Mammary epithelial cell (primary cell): Measurements from ENCODE around the gene CAPN8.

Experiments
- CTCF ChIP-seq, 2 donors: IDR thresholded peaks in 1 of 2; conservative IDR thresholded peaks in 1 of 2; 2 replicates each; pipeline ENCODE4 v1.5.1; 2011 to 2012; ENCODE audit warnings: inconsistent platforms in 2 of 2, low read length in 2 of 2, mild to moderate bottlenecking in 2 of 2, control low read depth in 1 of 2, low read depth in 1 of 2; ENCODE audit not compliant: insufficient read depth in 1 of 2; ENCODE audit errors: extremely low read depth in 1 of 2
- EZH2 ChIP-seq: IDR thresholded peaks from 2 replicates; pipeline ENCODE4 v1.6.1; 2012; ENCODE audit warnings: low read length, inconsistent platforms, borderline replicate concordance

- TF ChIP-seq CTCF (conservative IDR thresholded peaks at IDR 0.05 in 1 of 2, IDR thresholded peaks at IDR 0.05 in 1 of 2; ENCODE audit: extremely low read depth in 1 of 2, insufficient read depth in 1 of 2, low read depth in 1 of 2, low read length in 2 of 2) (no peak), EZH2 (no peak)
Measured at GRCh38 chr1:223543560-223543959, 121.9 kb downstream of the CAPN8 start.
